GM18499 (cell line): ENCODE data around the gene MMP17.

Experiments
- ATAC-seq: cut with Tn5 transposase; IDR thresholded peaks from one replicate; pipeline ENCODE4 v1.9.1; 2021; ENCODE audit warnings: moderate number of reproducible peaks; ENCODE audit not compliant: insufficient read depth, unreplicated experiment

MMP17 gene

DNA sequence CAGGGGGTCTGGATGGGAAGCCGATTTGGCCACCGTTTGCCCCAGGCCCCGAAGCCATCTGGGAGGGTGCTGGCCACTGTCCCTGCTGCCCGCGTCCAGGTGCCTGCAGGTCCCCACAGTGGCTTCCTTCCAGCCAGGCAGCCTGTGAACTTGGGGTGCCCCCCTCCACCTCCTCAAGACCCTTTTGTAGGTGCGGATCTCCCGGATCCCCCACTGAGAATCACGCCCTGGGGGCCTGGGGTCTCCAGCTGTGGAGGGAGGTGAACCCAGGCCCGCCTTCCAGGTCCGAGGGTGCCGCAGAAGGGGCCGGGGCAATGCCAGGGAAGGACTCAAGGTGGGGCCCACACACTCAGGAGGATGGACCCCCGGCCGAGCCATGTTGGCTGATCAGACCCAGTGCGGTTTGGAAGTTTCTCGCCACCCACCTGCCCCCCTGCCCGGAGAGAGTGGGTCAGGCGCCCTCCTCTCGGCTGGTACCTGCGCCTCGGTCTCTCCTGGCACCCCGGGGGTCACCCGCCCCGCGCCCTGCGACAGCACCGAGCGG, 1.7 kb downstream of the MMP17 start:
- no peak for ATAC-seq

- no peak for ATAC-seq
Measured at GRCh38 chr12:131830335-131830913, 2.2 kb downstream of the MMP17 start.

DNA sequence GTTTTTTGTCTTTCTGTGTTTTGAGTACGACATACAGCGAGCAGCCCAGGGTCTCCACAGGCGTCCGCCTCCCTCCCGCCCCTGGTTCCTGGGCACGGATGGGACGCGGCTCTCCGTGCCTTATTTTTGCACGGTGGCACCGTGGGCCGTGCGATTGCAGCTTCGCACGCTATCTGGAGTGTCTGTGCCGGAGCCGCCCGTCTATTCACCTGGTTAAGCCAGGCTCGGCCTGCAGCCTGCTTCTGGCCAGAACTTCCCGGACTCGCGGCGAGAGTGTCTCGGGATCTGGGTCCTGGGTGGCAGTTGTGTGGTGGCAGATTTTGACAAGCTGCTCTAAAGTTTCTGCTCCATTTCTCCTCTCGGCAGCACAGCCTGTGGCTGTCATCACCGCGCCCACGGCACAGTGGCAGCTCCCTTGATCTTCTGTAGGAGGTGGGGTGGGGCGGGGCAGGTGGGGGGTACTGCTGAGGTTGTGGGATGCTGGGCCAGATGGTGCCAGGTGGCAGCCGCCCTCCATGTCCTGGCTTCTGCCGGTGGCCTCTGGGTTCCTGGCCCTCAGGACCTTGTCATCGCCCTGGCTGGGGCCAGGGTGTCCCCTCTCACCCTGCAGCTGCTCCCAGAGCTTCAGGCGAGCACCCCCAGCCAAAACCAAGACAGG, 2.9 kb downstream of the MMP17 start:
- no peak for ATAC-seq

- no peak for ATAC-seq
Measured at GRCh38 chr12:131831635-131832041, 3.4 kb downstream of the MMP17 start.

- ATAC-seq: no peak
Measured at GRCh38 chr12:131832321-131833231, 4.4 kb downstream of the MMP17 start.

- ATAC-seq: no peak
Measured at GRCh38 chr12:131833288-131833895, 5.2 kb downstream of the MMP17 start.

DNA sequence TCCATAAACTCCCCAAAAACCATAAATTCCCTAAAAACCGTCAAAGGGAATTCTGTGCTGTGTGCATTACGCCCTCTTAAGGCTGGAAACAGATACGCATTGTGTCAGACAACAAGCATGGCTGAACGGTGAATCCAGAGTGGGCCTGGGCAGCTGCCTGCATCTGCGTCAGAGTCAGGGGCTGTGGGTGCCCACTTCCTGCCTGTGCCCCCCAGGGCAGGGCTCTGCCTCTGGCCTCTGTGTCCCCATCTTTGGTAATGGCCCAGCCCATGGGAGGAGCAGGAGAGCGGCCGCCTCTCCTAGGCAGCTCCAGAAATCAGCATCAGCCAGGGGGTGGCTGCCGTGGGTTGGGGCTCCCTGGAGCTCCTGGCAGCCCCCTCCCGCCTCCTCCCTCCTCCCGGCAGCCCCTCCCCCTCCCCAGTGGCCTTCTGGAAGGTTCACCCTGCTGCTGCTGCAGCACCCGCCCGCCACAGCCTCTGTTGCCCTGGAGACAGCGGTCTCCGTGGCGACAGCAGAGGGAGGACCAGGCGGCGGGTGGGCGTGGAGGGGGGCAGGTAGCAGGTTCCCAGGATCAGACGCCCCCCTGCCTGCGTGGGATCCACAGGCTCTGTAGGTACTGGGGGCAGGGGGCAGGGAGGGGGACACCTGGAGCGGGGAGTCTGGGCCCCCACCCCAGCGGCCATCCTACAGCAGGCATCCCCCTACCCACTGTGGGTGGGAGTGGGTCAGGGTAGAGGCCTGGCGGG, 5.9 kb downstream of the MMP17 start:
- no peak for ATAC-seq

DNA sequence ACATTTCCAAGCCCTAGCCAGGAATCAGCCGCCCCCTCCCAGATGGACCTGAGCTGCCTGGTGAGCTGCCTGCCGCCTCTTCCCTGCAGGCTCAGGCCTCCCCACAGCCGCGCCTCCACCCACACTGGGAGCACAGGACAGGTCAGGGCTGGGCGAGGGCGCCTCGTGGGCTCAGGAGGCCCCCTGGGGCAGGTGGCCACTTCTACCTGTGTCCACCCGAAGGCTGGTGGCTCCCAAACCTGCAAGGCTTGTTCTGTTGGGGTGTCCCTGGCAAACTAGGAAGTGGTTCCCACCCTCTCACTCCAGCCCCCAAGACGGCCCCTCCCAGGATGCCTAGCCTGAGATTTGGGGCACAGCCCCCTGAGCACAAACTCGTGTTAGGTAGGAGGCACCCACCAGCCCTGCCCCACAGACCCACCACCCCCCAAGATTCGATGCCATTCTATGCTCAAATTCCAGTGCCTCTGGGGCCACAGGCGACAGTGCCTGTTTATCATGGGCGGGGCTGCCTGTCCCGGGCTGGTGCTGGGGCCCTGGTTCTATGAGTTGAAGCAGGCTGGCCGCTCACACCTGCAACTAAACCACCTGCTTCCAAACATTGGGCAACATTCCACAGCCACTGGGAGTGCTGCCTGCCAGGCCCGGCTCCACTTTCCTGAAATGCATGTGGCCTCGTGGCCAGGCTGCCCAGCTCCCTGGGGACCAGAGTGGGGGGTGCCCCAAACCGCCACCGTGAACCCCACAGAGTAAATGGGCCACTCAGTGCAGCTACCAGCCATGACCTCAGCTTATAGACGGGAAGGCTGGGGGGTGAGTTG, 6.8 kb downstream of the MMP17 start:
- ATAC-seq: no peak

- ATAC-seq: no peak
Measured at GRCh38 chr12:131835616-131836171, 7.5 kb downstream of the MMP17 start.

DNA sequence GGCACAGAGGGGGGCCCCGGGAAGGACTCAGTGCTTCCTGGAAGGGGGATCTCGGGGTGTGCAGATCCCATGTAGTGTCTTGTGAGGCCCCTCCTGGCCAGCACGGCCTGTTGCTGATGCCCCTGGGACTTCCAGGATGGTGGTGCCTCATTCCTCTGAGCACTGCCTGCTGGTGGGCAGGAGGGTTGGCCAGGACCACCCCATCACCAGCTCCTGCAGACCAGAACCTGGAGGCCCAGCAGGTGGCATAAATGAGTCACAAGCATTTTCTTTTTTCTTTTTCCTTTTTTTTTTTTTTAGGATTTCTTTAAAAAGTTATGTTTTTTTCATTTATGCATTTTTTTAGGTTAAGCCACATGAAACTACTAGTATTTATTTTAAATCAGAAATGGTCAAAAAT, 8.0 kb downstream of the MMP17 start:
- no peak for ATAC-seq

DNA sequence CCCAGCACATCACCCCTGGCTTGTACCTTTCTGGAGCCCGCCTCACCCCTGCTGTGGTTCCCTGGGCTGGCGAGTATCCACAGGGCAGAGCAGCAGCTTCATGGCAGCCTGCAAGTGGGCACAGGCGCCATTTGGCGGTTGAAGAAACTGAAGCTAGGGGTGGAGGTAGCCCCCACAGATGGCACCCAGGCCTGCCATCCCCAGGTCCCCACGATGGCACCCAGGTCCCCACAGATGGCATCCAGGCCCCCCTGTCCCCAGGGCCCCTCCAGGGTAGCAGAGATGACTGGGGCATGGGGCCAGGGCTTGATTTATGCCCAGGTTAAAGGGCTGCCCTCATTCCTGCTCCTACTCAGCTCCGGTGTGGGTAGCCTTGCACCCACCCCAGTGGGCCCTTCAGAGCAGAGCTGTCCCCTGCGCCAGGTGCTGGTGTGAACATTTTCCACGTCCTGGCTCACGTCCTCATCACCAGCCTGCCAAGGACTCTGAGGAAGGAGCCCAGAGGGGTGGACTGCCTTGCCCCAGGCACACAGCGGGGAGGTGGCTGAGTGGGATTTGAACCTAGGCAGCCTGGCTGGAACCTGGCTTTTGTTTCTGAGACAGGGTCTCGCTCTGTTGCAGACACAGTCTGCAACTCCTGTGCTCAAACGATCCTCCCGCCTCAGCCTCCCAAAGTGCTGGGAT, 8.7 kb downstream of the MMP17 start:
- no peak for ATAC-seq

DNA sequence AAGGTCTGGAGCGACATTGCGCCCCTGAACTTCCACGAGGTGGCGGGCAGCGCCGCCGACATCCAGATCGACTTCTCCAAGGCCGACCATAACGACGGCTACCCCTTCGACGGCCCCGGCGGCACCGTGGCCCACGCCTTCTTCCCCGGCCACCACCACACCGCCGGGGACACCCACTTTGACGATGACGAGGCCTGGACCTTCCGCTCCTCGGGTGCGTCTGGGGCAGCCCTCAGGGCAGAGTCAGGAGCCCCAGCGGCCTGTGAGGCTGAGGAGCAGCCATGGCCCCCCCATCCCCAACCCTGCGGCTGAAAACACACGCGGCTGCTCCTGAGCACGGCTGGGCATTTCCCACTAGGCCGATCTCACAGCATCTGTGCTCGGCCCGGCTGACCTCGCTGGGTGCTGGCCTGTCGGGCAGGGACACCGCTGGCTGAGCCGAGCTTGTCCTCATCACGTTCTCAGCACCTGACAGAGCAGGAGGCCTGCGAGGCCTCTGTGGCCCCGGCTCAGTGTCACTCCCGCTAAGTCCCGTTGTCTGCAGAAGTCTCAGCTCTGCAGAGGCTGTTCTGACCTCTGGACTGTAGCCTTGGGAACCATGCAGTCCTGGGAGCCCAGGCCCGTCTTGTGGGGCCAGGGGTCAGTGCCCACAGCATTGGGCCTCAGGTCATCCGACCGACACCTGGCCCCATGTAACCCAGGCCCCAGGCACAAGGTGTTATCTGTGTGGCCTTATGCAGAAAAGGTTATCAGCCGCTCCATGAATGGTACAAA, 12.6 kb downstream of the MMP17 start:
- no peak for ATAC-seq

DNA sequence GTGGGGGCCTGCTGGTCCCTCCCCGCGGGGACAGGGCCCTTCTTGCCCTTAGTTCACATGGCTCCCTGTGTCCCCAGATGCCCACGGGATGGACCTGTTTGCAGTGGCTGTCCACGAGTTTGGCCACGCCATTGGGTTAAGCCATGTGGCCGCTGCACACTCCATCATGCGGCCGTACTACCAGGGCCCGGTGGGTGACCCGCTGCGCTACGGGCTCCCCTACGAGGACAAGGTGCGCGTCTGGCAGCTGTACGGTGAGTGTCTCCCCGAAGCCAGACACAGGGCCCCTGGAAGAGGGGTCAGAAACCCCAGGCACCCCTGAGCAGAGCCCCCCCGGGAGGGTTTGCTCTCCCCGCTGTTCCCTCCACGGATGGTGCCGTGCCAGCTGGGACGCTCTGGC, 13.4 kb downstream of the MMP17 start:
- no peak for ATAC-seq

GRCh38 chr12:131842169-131842568, 14.0 kb downstream of the MMP17 start:
- no peak for ATAC-seq

- no peak for ATAC-seq
Measured at GRCh38 chr12:131843527-131843926, 15.3 kb downstream of the MMP17 start.

DNA sequence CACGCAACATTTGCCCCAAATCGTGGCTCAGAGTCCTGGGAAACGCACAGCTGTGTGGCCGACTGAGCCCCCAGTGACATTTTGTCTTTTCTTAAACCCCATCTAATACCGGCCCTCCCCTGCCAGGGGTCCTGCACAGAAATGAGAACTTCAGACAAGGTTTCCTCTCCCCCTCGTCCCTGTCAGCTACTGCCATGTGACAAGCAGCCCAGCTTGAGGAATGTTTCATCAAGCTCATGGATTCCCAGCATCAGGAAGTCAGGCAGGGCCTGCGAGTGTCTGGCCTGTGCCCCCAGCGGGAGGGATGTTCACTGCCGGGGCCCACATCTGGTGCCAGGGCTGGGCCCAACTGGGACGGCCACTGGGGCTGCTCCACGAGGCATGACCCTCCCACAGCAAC, 15.9 kb downstream of the MMP17 start:
- no peak for ATAC-seq

GRCh38 chr12:131844656-131845055, 16.5 kb downstream of the MMP17 start:
- ATAC-seq: no peak

DNA sequence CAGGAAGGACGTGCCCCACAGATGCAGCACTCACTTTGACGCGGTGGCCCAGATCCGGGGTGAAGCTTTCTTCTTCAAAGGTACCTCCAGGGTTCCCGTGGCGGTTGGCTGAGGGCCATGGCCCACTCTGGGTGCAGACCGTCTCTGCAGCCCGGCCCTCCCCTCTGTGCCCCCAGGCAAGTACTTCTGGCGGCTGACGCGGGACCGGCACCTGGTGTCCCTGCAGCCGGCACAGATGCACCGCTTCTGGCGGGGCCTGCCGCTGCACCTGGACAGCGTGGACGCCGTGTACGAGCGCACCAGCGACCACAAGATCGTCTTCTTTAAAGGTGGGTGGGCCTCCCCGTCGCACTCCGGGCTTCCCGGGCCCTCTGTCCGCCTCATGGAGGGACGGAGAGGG, 16.9 kb downstream of the MMP17 start:
- ATAC-seq: no peak
